Nephron progenitor cell (in vitro differentiated cells): Measurements from ENCODE around the gene MEOX1.

Experiments used
- DNase-seq: peaks from one replicate; pipeline ENCODE4 v3.0.0; 2021
- H3K27ac Mint-ChIP-seq: 2 replicates; pipeline ENCODE4 v1.8.0; 2021; ENCODE audit warnings: mild to moderate bottlenecking, moderate library complexity, mixed read lengths
- H3K27me3 Mint-ChIP-seq: 2 replicates; pipeline ENCODE4 v1.8.0; 2021; ENCODE audit warnings: mild to moderate bottlenecking, low read depth, mixed read lengths; ENCODE audit not compliant: poor library complexity
- H3K36me3 Mint-ChIP-seq: 2 replicates; pipeline ENCODE4 v1.8.0; 2021; ENCODE audit warnings: low read depth, mixed read lengths
- H3K4me1 Mint-ChIP-seq: 2 replicates; pipeline ENCODE4 v1.8.0; 2021; ENCODE audit warnings: mixed read lengths
- H3K4me3 Mint-ChIP-seq: 2 replicates; pipeline ENCODE4 v1.8.0; 2021; ENCODE audit warnings: mild to moderate bottlenecking, moderate library complexity, mixed read lengths
- H3K9me3 Mint-ChIP-seq: 2 replicates; pipeline ENCODE4 v1.8.0; 2021; ENCODE audit warnings: mild to moderate bottlenecking, moderate library complexity, mixed read lengths
- CTCF ChIP-seq: fragments of 200-600 bp; sonication (generic); IDR thresholded peaks from 2 replicates; pipeline ENCODE4 v1.5.0; 2021; ENCODE audit warnings: antibody characterized with exemption

The MEOX1 gene

GRCh38 chr17:43645765-43646481, 15.8 kb downstream of the MEOX1 start:
- H3K27me3 Mint-ChIP-seq, result peaks cover 14% of the 10 kb centered on the region
- H3K4me3 Mint-ChIP-seq, result no peak overlapping the region

GRCh38 chr17:43645450-43645764, 16.3 kb downstream of the MEOX1 start:
- Mint-ChIP-seq H3K27ac (no peak overlapping the region), H3K36me3 (peaks cover 40% of the 10 kb centered on the region), H3K4me3 (no peak overlapping the region), H3K9me3 (no peaks in the 10 kb centered on the region), H3K27me3 (peaks cover 14% of the 10 kb centered on the region), H3K4me1 (peaks cover 56% of the 10 kb centered on the region)
- DNase-seq, result no peak
- no peak for TF ChIP-seq CTCF

More at GRCh38 chr17:43645765-43646481, 15.8 kb downstream of the MEOX1 start:
- Mint-ChIP-seq H3K36me3 (peaks cover 35% of the 10 kb centered on the region), H3K27ac (no peak overlapping the region), H3K4me1 (peaks cover 56% of the 10 kb centered on the region), H3K9me3 (no peaks in the 10 kb centered on the region)
- no peak for TF ChIP-seq CTCF
- peak; percentile 50 for DNase-seq

GRCh38 chr17:43644081-43644480, 17.6 kb downstream of the MEOX1 start:
- peaks cover 52% of the 10 kb centered on the region for H3K4me1 Mint-ChIP-seq
- DNase-seq, result no peak
- no peak for TF ChIP-seq CTCF
- H3K9me3 Mint-ChIP-seq, result no peaks in the 10 kb centered on the region
- H3K27ac Mint-ChIP-seq, result peak overlapping the region; percentile 92
- H3K36me3 Mint-ChIP-seq, result peaks cover 45% of the 10 kb centered on the region
- H3K4me3 Mint-ChIP-seq, result no peak overlapping the region
- peaks cover 15% of the 10 kb centered on the region for H3K27me3 Mint-ChIP-seq

- TF ChIP-seq CTCF, result no peak
- Mint-ChIP-seq H3K4me1 (peaks cover 59% of the 10 kb centered on the region), H3K36me3 (peaks cover 42% of the 10 kb centered on the region), H3K4me3 (no peak overlapping the region), H3K9me3 (no peaks in the 10 kb centered on the region), H3K27me3 (peaks cover 16% of the 10 kb centered on the region), H3K27ac (no peak overlapping the region)
- no peak for DNase-seq
These were observed 20.3 kb downstream of the MEOX1 start for GRCh38 chr17:43641416-43641815.

GRCh38 chr17:43640491-43641252, 21.1 kb downstream of the MEOX1 start:
- no peak overlapping the region for H3K4me3 Mint-ChIP-seq
- H3K27me3 Mint-ChIP-seq, result peaks cover 16% of the 10 kb centered on the region
- peaks cover 64% of the 10 kb centered on the region for H3K4me1 Mint-ChIP-seq
- no peak for TF ChIP-seq CTCF
- H3K9me3 Mint-ChIP-seq, result no peaks in the 10 kb centered on the region
- peaks cover 42% of the 10 kb centered on the region for H3K36me3 Mint-ChIP-seq
- no peak for DNase-seq
- H3K27ac Mint-ChIP-seq, result peak overlapping the region; percentile 97
